GM18951 (cell line): ENCODE data around the gene CRTC2.

Experiments used
- POLR2A ChIP-seq: IDR thresholded peaks from 4 replicates; pipeline ENCODE4 v1.6.1; 2011; ENCODE audit warnings: mild to moderate bottlenecking; ENCODE audit not compliant: insufficient read length, insufficient read depth; ENCODE audit errors: extremely low read depth
- in situ Hi-C: fragments of 300-500 bp; cut with MboI; formaldehyde crosslinking; loops from one replicate; pipeline ENCODE4 v1.12.0; 2022; ENCODE audit warnings: low sequenced_read_pairs, mixed read lengths, inconsistent platforms; ENCODE audit not compliant: unreplicated experiment

The CRTC2 gene, protein sequence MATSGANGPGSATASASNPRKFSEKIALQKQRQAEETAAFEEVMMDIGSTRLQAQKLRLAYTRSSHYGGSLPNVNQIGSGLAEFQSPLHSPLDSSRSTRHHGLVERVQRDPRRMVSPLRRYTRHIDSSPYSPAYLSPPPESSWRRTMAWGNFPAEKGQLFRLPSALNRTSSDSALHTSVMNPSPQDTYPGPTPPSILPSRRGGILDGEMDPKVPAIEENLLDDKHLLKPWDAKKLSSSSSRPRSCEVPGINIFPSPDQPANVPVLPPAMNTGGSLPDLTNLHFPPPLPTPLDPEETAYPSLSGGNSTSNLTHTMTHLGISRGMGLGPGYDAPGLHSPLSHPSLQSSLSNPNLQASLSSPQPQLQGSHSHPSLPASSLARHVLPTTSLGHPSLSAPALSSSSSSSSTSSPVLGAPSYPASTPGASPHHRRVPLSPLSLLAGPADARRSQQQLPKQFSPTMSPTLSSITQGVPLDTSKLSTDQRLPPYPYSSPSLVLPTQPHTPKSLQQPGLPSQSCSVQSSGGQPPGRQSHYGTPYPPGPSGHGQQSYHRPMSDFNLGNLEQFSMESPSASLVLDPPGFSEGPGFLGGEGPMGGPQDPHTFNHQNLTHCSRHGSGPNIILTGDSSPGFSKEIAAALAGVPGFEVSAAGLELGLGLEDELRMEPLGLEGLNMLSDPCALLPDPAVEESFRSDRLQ

GRCh38 chr1:153958111-153958960 is at the start of gene CRTC2:
TSS of gene CRTC2 (minus strand) at chr1:153958612. CDS start at chr1:153958497, 115 bp downstream.
- peak; percentile 55 for TF ChIP-seq POLR2A
- in situ Hi-C loops, result no loop called here

DNA sequence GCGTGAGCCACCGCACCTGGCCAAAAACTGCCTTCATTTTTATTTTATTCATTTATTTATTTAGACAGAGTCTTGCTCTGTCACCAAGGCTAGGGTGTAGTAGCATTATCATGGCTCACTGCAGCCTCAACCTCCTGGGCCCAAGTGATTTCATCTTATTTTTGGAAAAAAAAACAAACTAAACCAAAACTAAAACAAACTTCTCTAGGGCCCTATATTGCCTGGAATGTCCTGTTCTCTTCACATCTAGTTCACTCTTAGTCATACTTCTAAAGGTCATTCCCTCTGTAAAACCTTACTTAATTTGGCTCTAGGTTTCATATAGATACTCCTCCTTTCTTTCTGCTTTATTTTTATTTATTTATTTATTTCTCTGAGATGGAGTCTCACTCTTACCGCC is 47.7 kb upstream of the CRTC2 start:
- TF ChIP-seq POLR2A, result no peak

GRCh38 chr1:154000420-154000819 is 42.0 kb upstream of the CRTC2 start:
- TF ChIP-seq POLR2A, result no peak
- in situ Hi-C loops, result no loop called here

More for the DNA sequence above, 47.7 kb upstream of the CRTC2 start:
- in situ Hi-C loops, result no loop called here

- in situ Hi-C loops, result loop anchor here (25.0 kb wide), 1 partner anchor 485 kb away; no protein-coding TSS in a partner anchor
These were observed 38.5 kb upstream of the CRTC2 start for GRCh38 chr1:153996882-153997281.

GRCh38 chr1:153995640-153996039 is 37.2 kb upstream of the CRTC2 start:
- in situ Hi-C loops, result loop anchor here (25.0 kb wide), 1 partner anchor 483 kb away; no protein-coding TSS in a partner anchor
- TF ChIP-seq POLR2A, result peak; percentile 1

GRCh38 chr1:153995202-153995601 is 36.8 kb upstream of the CRTC2 start:
- in situ Hi-C loops, result loop anchor here (25.0 kb wide), 1 partner anchor 483 kb away; no protein-coding TSS in a partner anchor
- TF ChIP-seq POLR2A, result peak; percentile 20

- no peak for TF ChIP-seq POLR2A
- in situ Hi-C loops, result loop anchor here (25.0 kb wide), 1 partner anchor 480 kb away; no protein-coding TSS in a partner anchor
These were observed 33.4 kb upstream of the CRTC2 start for GRCh38 chr1:153991806-153992205.

- in situ Hi-C loops, result loop anchor here (25.0 kb wide), 1 partner anchor 479 kb away; no protein-coding TSS in a partner anchor
These were observed 32.8 kb upstream of the CRTC2 start for GRCh38 chr1:153991151-153991630.

GRCh38 chr1:153990468-153991150 is 32.2 kb upstream of the CRTC2 start, which contains the start of gene RPS27:
TSS of gene RPS27 (plus strand) at chr1:153990762. CDS start at chr1:153990797, 35 bp downstream.
- in situ Hi-C loops, result loop anchor here (25.0 kb wide), 1 partner anchor 478 kb away; no protein-coding TSS in a partner anchor
- TF ChIP-seq POLR2A, result peak; percentile 100

More at GRCh38 chr1:153991151-153991630, 32.8 kb upstream of the CRTC2 start:
- TF ChIP-seq POLR2A, result no peak

GRCh38 chr1:153987621-153988020 is 29.2 kb upstream of the CRTC2 start:
- in situ Hi-C loops, result loop anchor here (10.0 to 25.0 kb wide), 4 partner anchors 163 to 475 kb away; partner anchors contain the start of genes ILF2 and NPR1

GRCh38 chr1:153985941-153986761 is 27.7 kb upstream of the CRTC2 start, which contains the start of gene RAB13:
TSS of gene RAB13 (minus strand) at chr1:153986339. CDS start at chr1:153986236, 103 bp downstream.
- peak; percentile 29 for TF ChIP-seq POLR2A
- in situ Hi-C loops, result loop anchor here (10.0 to 25.0 kb wide), 4 partner anchors 161 to 474 kb away; partner anchors contain the start of genes ILF2 and NPR1

More at GRCh38 chr1:153987621-153988020, 29.2 kb upstream of the CRTC2 start:
- no peak for TF ChIP-seq POLR2A
